ENCODE results near the gene PDX1.

Gene PDX1

GRCh38 chr13:27926644-27927434 is 7.0 kb downstream of the PDX1 start:
- CTCF ChIA-PET, result interaction anchor here (0.9 kb wide), 1 partner anchor 12 kb away, joined by 3 read pairs; no protein-coding TSS in a partner anchor
- peak; percentile 41 for DNase-seq (ENCODE audit: extremely low spot score)
- POLR2A ChIA-PET, result no interaction called here
- no peak for TF ChIP-seq CTCF (IDR thresholded peaks at IDR 0.05; ENCODE audit: control extremely low read depth, extremely low read depth, low read depth, missing control alignments)

- ChIA-PET CTCF (interaction anchor here (0.9 kb wide), 1 partner anchor 13 kb away, joined by 3 read pairs; no protein-coding TSS in a partner anchor), POLR2A (no interaction called here)
- no peak for TF ChIP-seq CTCF (IDR thresholded peaks at IDR 0.05; ENCODE audit: control extremely low read depth, extremely low read depth, low read depth, missing control alignments)
- peak; percentile 22 for DNase-seq (ENCODE audit: extremely low spot score)
These were observed 7.9 kb downstream of the PDX1 start for GRCh38 chr13:27927444-27928352.

- ChIA-PET POLR2A (no interaction called here), CTCF (interaction anchor here (1.4 to 2.2 kb wide), 2 partner anchors 25 to 54 kb away, joined by 3 to 6 read pairs; no protein-coding TSS in a partner anchor)
- TF ChIP-seq CTCF (IDR thresholded peaks at IDR 0.05; ENCODE audit: control extremely low read depth, extremely low read depth, low read depth, missing control alignments), result no peak
- no peak for DNase-seq (ENCODE audit: extremely low spot score)
These were observed 8.6 kb downstream of the PDX1 start for GRCh38 chr13:27928353-27928804.

- no peak for TF ChIP-seq CTCF (IDR thresholded peaks at IDR 0.05; ENCODE audit: control extremely low read depth, extremely low read depth, low read depth, missing control alignments)
- CTCF ChIA-PET, result interaction anchor here (1.2 to 2.2 kb wide), 3 partner anchors 24 to 99 kb away, joined by 3 to 6 read pairs (median 3); no protein-coding TSS in a partner anchor
- DNase-seq (ENCODE audit: extremely low spot score), result no peak
- POLR2A ChIA-PET, result no interaction called here
These were observed 9.3 kb downstream of the PDX1 start for GRCh38 chr13:27928805-27929753.

GRCh38 chr13:27929868-27930267 is 10.1 kb downstream of the PDX1 start:
- ChIA-PET POLR2A (no interaction called here), CTCF (interaction anchor here (1.2 to 2.2 kb wide), 2 partner anchors 24 to 100 kb away, joined by 3 to 6 read pairs; no protein-coding TSS in a partner anchor)
- no peak for DNase-seq (ENCODE audit: extremely low spot score)

More at GRCh38 chr13:27929868-27930267, 10.1 kb downstream of the PDX1 start:
- no peak for TF ChIP-seq CTCF (IDR thresholded peaks at IDR 0.05; ENCODE audit: control extremely low read depth, extremely low read depth, low read depth, missing control alignments)

All from GM10248 (cell line).